ENCODE measurements around the gene CA5A. TPM values are rescaled to one million over a fixed set of nuclear protein-coding genes. Genes with fewer than 3 reads are reported as not detected.

CA5A gene
- total and polyA plus RNA-seq, 2 of the 13 experiments (the other 11 are each of a cell fraction or from before 2014, with no cell fraction given), result 66.8 to 106 TPM

DNA sequence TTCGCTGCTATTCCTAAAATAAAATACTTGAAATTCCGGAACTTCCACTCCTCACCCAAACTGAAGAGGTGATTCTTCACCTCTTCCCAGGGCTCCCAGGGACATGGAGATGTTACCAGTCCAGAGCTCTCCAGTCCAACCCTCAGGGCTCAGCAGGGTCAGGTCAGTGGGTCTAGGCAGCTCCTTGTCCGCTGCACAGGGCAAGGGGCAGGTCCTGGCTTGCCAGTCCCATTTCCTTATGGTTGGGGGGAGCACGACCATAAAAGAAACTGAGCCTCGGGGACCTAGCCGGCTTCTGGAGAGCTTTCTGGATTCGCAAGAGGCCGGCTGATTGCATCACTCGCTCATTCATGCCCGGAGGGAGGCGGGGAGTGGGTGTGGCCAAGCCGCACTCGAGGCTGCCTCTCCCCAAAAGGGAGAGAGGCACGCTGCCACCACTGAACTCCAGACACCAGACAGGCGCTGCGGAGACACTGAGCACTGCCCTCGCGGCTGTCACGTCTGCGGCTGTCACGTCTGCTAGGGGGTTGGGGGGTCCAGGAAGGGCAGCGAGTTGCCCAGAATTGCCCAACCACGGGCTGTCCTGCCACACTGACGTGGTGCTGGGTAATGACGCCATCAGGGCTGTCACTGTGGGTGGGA, 82.8 kb downstream of the CA5A start (continued):
- TF ChIP-seq, protein P1, sequence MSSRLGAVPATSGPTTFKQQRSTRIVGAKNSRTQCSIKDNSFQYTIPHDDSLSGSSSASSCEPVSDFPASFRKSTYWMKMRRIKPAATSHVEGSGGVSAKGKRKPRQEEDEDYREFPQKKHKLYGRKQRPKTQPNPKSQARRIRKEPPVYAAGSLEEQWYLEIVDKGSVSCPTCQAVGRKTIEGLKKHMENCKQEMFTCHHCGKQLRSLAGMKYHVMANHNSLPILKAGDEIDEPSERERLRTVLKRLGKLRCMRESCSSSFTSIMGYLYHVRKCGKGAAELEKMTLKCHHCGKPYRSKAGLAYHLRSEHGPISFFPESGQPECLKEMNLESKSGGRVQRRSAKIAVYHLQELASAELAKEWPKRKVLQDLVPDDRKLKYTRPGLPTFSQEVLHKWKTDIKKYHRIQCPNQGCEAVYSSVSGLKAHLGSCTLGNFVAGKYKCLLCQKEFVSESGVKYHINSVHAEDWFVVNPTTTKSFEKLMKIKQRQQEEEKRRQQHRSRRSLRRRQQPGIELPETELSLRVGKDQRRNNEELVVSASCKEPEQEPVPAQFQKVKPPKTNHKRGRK (CRISPR knock-in tag; IDR thresholded peaks at IDR 0.05), result no peak
- TF ChIP-seq PPARG (CRISPR knock-in tag; conservative IDR thresholded peaks at IDR 0.05) (peak; percentile 58; the same call in 1 of the 2 replicates), DRAP1 (CRISPR knock-in tag; IDR thresholded peaks at IDR 0.05) (peak; percentile 93), ASH2L (IDR thresholded peaks at IDR 0.05; ENCODE audit: insufficient read length, low read depth, low read length) (no peak), TBL1XR1 (IDR thresholded peaks at IDR 0.05; ENCODE audit: borderline replicate concordance, low read length, partially characterized antibody) (no peak), CREB1 (IDR thresholded peaks at IDR 0.05) (peak; percentile 81), CREB1 (CRISPR knock-in tag; IDR thresholded peaks at IDR 0.05) (no peak; the same call in 1 of the 2 replicates), SP5 (CRISPR knock-in tag; IDR thresholded peaks at IDR 0.05; ENCODE audit: borderline replicate concordance, low read depth) (peak; percentile 95), RBM39 (IDR thresholded peaks at IDR 0.05; ENCODE audit: low read depth, low read length, poor library complexity, severe bottlenecking) (peak; percentile 85), SAP130 (CRISPR knock-in tag; IDR thresholded peaks at IDR 0.05; ENCODE audit: low read depth) (peak; percentile 98), SOX6 (IDR thresholded peaks at IDR 0.05) (no peak), SOX6 (CRISPR knock-in tag; IDR thresholded peaks at IDR 0.05) (peak; percentile 85), DR1 (CRISPR knock-in tag; IDR thresholded peaks at IDR 0.05) (peak; percentile 43; the same call in 1 of the 2 replicates), HOMEZ (CRISPR knock-in tag; IDR thresholded peaks at IDR 0.05; ENCODE audit: low read depth) (no peak)
- TF ChIP-seq, protein P2, sequence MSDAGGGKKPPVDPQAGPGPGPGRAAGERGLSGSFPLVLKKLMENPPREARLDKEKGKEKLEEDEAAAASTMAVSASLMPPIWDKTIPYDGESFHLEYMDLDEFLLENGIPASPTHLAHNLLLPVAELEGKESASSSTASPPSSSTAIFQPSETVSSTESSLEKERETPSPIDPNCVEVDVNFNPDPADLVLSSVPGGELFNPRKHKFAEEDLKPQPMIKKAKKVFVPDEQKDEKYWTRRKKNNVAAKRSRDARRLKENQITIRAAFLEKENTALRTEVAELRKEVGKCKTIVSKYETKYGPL (CRISPR knock-in tag; IDR thresholded peaks at IDR 0.05), result 0 out of 2 replicates have a peak, but pooled peaks have one; percentile 79
- TF ChIP-seq, protein P3, sequence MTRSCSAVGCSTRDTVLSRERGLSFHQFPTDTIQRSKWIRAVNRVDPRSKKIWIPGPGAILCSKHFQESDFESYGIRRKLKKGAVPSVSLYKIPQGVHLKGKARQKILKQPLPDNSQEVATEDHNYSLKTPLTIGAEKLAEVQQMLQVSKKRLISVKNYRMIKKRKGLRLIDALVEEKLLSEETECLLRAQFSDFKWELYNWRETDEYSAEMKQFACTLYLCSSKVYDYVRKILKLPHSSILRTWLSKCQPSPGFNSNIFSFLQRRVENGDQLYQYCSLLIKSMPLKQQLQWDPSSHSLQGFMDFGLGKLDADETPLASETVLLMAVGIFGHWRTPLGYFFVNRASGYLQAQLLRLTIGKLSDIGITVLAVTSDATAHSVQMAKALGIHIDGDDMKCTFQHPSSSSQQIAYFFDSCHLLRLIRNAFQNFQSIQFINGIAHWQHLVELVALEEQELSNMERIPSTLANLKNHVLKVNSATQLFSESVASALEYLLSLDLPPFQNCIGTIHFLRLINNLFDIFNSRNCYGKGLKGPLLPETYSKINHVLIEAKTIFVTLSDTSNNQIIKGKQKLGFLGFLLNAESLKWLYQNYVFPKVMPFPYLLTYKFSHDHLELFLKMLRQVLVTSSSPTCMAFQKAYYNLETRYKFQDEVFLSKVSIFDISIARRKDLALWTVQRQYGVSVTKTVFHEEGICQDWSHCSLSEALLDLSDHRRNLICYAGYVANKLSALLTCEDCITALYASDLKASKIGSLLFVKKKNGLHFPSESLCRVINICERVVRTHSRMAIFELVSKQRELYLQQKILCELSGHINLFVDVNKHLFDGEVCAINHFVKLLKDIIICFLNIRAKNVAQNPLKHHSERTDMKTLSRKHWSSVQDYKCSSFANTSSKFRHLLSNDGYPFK (CRISPR knock-in tag; IDR thresholded peaks at IDR 0.05; ENCODE audit: borderline replicate concordance), result peak; percentile 57; the same call in 1 of the 2 replicates
- TF ChIP-seq, protein P4, sequence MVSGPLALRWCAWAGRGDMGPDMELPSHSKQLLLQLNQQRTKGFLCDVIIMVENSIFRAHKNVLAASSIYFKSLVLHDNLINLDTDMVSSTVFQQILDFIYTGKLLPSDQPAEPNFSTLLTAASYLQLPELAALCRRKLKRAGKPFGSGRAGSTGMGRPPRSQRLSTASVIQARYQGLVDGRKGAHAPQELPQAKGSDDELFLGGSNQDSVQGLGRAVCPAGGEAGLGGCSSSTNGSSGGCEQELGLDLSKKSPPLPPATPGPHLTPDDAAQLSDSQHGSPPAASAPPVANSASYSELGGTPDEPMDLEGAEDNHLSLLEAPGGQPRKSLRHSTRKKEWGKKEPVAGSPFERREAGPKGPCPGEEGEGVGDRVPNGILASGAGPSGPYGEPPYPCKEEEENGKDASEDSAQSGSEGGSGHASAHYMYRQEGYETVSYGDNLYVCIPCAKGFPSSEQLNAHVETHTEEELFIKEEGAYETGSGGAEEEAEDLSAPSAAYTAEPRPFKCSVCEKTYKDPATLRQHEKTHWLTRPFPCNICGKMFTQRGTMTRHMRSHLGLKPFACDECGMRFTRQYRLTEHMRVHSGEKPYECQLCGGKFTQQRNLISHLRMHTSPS (CRISPR knock-in tag; IDR thresholded peaks at IDR 0.05; ENCODE audit: low read depth), result peak; percentile 89; the same call in 1 of the 2 replicates
